ENCODE results near the gene PRSS58.

PRSS58 gene

GRCh38 chr7:142257958-142258357 is at the start of gene PRSS58:
PRSS58 (minus strand) TSS chr7:142258058; CDS start chr7:142257707, 351 bp downstream.
- no peak for DNase-seq

DNA sequence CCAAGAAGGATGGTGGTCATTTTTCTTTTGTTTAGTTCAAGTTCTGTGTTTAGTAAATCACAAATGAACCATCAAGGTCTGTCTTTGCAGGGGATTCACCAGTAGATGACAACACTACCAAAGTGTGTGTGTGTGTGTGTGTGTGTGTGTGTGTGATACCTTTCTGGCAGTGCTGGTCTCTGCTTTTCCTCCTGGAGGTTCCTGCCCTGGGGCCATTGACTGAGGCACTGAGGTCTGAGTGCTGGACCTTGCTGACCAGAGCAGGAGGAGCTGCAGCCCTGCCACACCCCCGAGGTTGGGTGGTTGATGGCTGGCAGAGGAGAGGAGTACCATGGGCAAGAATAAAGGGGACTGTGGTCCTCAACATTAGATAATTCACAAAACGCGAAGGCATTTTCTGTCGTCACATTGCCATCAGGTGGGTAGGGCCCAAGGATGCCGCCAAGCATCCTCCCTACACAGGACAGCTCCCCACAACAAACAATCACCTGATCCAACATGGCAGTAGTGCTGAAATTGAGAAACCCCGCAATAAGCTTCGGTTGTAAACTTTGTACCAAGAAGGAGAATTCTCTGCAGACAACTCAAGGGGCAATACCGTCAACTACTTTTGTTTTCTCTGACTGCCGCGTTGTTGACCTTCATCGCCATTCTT is 49.5 kb upstream of the PRSS58 start:
- DNase-seq: no peak

GRCh38 chr7:142303650-142304049 is 45.8 kb upstream of the PRSS58 start:
- DNase-seq: no peak

DNA sequence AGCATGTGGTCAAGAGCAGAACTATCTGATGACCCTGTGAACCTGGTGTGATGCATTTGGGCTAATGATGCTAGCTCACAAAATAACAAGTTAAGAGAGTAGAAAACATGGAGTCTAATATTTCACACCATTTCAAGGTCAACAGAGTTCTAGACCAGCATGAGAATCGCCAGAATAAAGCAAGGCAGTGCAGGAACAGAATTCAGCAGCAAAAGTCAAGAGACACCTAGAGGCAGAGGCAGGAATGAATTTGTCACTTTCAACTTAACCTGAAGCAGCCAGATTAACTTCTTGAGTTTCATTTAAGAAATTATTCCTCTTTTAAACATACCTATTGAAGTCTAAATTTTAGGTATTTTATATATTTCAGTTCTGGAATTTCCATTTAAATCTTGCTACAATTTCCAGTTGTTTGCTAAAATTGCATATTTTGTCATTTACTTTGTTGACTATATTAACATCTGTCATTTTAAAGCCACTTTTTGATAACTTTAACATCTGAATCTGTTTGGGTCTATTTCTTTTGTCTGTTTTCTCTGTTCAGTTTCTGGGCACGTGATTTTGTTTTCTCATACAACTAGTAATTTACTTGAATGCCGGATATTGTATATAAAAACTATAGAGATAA is 44.2 kb upstream of the PRSS58 start:
- no peak for DNase-seq

DNA sequence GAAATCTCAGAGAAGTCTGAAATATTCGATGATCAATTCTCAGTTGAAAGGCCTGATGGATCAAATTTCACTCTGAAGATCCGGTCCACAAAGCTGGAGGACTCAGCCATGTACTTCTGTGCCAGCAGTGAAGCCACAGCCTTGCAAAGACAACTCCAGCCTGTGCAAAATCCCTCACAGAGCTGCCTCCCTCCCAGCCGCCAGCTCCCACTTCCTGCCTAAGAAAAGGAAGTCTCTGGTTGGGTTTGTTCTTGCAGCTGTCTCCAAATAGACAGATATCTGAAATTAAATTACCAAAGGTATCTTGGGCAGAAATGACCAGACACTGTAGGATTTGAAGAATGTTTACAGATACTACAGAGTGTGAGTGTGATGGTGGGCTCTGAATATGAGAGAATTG is 43.4 kb upstream of the PRSS58 start:
- DNase-seq: no peak

DNA sequence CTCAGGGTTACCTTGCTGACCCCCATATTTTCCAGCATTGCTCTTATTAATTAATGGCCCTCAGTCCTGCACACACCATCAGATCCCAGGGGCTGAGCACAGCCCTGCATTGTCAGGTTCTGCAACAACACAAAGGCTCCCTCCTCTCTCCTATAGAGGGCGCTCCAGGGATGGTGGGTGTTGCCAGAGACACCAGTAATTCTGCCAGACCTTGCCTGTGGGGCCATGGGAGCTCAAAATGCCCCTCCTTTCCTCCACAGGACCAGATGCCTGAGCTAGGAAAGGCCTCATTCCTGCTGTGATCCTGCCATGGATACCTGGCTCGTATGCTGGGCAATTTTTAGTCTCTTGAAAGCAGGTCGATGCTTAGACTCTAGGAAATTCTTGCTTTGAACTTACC is 42.8 kb upstream of the PRSS58 start:
- DNase-seq: no peak

DNA sequence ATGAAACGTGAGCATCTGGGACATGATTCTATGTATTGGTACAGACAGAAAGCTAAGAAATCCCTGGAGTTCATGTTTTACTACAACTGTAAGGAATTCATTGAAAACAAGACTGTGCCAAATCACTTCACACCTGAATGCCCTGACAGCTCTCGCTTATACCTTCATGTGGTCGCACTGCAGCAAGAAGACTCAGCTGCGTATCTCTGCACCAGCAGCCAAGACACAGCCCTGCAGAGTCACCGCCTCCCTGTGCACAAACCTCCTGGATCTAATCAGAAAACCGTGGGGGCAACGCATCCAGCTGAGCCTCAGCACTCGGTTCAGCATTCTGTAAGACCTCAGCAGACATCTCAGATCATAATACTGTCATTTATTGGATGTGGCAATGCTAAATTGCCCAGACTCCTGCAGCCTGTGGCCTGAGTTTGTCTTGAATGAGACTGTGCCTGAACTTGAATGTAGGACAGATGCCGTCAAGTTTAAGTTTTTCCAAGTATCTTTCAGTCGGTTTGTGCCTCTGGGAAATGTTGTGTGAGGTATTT is 41.5 kb upstream of the PRSS58 start:
- no peak for DNase-seq

DNA sequence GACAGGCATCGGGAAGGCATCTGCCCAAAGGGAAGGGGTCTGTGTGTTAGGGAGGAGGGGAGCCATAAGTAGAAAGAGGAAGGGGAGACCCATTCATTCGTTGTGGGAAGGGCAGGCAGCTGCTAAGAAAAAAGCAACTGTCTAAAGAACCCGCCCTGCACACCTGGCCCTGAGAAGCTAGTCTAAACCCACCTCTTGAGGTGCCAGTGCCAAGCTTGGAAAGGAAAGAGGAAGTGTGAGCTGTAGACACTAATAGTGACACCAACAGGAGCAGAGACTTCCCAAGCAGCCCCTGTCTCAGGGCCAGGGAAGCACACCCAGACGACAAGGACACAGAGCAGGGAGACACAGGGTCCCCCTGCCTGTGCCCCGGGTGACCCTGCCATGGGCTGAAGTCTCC is 40.8 kb upstream of the PRSS58 start:
- no peak for DNase-seq

DNA sequence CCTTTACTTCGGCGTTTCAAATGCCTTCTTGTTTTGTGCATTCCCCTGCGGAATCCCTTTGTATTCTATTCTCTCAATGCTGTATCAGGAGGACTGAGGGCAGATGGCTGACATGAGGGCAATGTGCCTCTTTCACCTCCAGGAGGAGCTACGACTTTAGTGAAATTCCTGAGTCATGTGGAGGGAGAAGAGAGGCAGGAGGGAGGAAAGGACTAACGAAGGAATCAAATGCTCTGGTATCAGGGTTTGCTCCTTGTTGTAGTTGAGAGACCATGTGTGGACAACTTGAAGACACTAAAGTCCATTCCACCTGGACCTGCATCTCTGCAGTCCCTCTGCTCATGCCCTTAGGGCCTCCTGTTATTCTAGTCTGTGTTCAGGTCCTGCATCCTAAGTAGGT is 40.2 kb upstream of the PRSS58 start:
- no peak for DNase-seq

- DNase-seq: no peak
Observed at GRCh38 chr7:142280263-142280662, 22.4 kb upstream of the PRSS58 start.

- DNase-seq: no peak
Observed at GRCh38 chr7:142279601-142280000, 21.7 kb upstream of the PRSS58 start.

DNA sequence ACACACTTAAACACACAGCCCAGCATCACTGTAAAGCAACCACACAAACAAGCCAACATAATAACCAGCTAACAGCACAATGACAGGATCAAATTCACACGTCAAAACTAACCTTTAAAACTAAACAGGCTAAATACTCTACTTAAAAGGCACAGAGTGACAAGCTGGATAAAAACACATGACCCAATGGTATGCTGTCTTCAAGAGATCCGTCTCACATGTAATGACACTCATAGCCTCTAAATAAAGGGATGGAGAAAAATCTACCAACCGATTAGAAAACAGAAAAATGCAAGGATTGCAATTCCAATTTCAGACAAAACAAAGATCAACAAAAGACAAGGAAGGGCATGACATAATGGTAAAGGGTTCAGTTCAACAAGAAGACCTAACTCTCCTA is 17.2 kb upstream of the PRSS58 start:
- no peak for DNase-seq

GRCh38 chr7:142272841-142273240 is 15.0 kb upstream of the PRSS58 start:
- DNase-seq: no peak

- no peak for DNase-seq
Observed at GRCh38 chr7:142263598-142264380, 5.9 kb upstream of the PRSS58 start.

- no peak for DNase-seq
Observed at GRCh38 chr7:142250705-142251104, 7.2 kb downstream of the PRSS58 start.

DNA sequence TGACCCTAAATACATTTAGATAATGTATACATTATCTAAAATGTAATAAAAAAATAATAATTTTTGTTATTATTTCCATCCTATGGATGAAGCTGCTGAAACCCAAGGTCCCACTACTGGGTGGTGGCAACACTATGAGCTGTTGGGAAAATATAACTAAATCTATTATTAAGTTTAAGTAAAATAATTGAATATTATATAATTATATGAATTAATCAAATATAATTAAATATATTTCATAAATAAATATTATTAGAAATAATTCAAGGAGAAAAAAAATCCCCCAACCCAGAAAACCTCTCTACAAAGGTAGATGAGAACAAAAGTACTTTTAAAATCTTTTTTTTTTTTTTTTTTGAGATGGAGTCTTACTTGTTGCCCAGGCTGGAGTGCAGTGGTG is 7.9 kb downstream of the PRSS58 start:
- DNase-seq: no peak

DNA sequence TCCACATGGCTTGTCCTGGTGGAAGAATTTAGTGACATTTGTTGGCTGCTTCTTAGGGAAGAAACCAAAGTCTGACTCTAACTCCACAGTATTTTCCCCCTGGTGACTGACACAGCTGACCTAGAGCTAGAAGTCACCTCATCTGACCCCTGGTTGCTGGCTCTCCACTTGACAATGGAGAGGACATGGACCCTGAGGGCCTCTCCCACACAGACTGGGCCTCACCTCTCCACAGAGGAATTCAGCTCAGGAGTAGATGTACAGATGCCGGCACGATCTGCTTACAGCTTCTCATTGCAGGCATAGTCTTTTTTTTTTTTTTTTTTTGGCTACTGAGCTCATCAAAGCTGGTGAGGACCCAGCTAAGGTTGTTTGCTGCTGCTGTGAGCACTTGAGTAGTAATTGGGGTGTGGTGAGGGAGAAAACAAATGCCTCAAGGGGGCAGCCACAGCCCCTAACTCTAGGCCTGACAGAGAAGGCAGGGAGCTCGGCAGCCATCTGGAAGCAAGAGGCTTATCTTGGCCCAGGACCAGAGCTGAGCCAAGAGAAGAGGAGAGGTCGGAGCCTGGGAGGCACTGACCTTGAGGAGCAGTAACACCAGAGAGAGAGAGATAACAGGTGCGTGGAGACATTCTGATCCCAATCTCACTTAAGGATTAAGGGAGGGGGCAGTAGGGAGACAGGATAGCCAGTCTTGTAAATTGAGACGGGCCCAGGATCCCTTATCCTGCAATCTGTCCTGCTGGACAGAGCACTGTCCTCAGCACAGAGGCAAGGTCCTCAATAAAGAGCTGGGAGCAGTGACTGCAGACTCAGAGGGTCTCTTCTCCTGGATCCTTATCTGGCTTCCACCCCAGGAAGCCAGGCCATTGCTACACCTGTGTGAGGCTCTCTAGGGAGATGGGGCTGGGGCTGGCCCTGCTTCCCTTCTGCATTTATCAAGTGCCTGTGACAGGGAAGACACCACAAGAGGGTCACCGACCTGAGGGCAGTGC is 9.4 kb downstream of the PRSS58 start:
- no peak for DNase-seq

- no peak for DNase-seq
Observed at GRCh38 chr7:142243823-142244222, 14.0 kb downstream of the PRSS58 start.

DNA sequence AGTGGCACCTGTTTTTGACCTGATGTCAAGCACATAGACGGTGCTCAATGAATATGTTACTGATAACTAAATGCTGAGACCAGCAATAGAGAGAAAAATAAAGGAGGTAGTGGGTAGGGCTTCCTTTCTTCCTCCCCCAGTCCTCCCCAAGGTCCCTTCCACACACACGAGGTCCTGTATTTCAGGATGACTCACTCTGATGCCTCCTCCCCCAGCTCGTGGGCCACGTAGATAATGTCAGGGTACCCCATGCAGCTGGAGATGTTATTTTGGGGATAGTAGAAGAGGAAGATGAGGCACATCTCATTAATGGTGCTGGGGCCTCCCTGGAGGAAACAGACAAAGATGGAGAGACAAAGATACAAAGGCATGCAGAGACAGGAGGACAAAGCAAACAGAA is 17.3 kb downstream of the PRSS58 start:
- no peak for DNase-seq

GRCh38 chr7:142231716-142232115 is 26.1 kb downstream of the PRSS58 start:
- no peak for DNase-seq

GRCh38 chr7:142228537-142229104 is 29.2 kb downstream of the PRSS58 start:
- DNase-seq: no peak

Measured in cerebellar nuclear complex (tissue), 1 donor.